NCI-H1092 (cell line): ENCODE results near the gene IL2RG.

Experiments used
- DNase-seq: peaks from one replicate; lab custom pipeline; 2025; lab: John Stamatoyannopoulos, UW

The IL2RG gene

GRCh38 chrX:71068044-71068918, 43.1 kb downstream of the IL2RG start, which contains the start of gene SNX12:
TSS of gene SNX12 (minus strand) at chrX:71068334. CDS start at chrX:71068306, 28 bp downstream.
- peak; percentile 94 for DNase-seq

DNA sequence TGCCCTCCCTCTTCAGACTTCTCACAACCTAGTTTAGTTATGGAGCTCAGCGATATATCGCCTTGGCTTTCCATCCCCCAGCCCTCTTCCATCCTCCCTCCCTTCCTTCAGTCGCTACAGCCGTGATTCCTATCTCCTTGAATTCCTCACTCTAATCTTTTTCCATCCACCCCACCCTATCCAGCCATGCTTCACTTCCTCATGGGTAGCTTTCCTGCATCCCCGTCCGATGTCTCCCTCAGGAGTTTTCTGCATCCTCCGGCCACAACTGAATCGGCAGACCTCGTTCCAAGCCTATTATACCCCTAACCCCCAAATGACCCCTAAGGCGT, 43.7 kb downstream of the IL2RG start:
- DNase-seq = no peak

DNA sequence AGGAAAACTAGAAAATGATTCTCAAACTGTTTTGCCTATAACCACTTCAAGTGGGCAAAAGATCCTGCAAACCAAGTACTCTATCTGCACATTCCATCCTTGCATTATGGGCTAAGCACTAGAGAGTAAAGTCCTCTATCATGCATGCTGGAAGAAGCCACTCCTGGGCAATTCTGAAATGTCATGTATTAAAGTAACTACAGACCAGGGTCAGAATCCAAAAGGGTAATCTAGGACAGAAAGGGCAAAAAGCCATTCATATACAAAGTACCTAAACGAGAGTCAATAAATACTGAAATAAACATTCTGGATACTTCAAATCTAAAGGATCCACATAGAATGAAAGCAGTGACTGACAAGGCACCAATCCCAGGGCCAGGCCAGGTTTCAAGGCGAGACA, 44.3 kb downstream of the IL2RG start:
- no peak for DNase-seq

DNA sequence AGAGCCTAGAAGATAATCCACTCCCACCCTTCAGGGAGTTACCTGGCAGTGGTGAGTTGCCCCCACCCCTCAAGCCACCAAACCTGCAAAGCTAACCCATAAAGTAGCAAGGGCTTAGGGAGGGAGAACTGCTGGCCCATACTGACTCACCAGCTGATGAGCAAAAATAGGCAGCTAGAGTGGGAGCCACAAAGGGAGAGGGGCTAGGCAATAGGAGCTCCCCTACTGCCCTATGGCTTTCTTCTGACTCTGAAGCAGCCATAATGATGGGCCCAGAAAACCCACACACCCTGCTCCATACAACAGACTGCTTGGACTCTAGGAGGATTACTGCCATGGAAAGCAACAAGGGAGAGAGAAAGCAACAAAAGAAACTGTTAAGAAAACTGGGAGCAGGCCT, 51.2 kb downstream of the IL2RG start:
- no peak for DNase-seq

DNA sequence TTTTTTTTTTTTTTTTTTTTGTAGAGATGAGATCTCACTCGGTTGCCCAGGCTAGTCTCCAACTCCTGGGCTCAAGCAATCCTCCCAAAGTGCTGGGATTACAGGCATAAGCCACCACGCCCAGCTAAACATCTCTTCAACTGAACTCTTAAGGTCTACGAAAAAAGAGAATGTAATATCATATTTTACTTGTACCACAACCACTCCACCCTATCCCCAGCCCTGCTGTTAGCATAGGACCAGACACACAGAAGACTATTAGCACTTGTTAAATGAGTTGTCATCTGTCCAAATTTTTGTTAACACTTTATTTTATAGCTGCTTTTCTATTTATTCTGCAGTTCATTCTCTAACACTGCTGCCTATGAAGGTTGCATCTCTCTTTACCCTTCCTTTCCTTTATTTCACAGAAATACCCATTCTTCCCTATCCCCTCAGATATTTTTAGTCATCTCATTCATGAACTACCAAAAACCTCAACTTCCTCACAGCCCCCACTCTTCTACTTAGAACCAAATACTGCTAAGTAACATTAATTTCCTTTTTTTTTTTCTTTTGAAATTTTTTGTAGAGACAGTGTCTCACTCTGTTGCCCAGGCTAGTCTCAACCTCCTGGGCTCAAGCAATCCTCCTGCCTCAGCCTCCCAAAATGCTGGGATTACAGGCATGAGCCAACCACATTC, 53.4 kb downstream of the IL2RG start:
- DNase-seq = no peak
